ENCODE results near the gene KDM2B.

The KDM2B gene

GRCh38 chr12:121503395-121503794, 77.4 kb downstream of the KDM2B start:
- Histone ChIP-seq H3K79me1 (ENCODE audit: low read depth, low read length) (peaks cover 2% of the 10 kb centered on the region), H4K91ac (ENCODE audit: low read depth, low read length, poor library complexity) (no peak overlapping the region), H3K9ac (ENCODE audit: low read depth, low read length, poor library complexity) (no peak overlapping the region), H2BK120ac (ENCODE audit: low read depth, low read length) (no peak overlapping the region), H3K9me3 (replicated peaks in 1 of 2; ENCODE audit: control insufficient read depth in 2 of 2, insufficient read depth in 1 of 2, low read depth in 1 of 2, low read length in 2 of 2) (no peaks in the 10 kb centered on the region), H2BK5ac (ENCODE audit: low read length) (no peak overlapping the region), H3K27me3 (ENCODE audit: control insufficient read depth in 3 of 3, insufficient read depth in 3 of 3, low read depth in 1 of 3, low read length in 3 of 3) (no peaks in the 10 kb centered on the region), H3K4me3 (ENCODE audit: low read length in 2 of 2) (no peak overlapping the region), H3K36me3 (replicated peaks in 1 of 2; ENCODE audit: control insufficient read depth in 2 of 2, insufficient read depth in 2 of 2, low read length in 2 of 2) (peaks cover 17 to 57% of the 10 kb centered on the region in 2 donors), H3K4me2 (ENCODE audit: insufficient read depth, low read length, poor library complexity, severe bottlenecking) (no peak overlapping the region), H2BK15ac (ENCODE audit: low read length) (no peak overlapping the region), H3K4ac (ENCODE audit: low read length) (no peak overlapping the region), H2AK5ac (ENCODE audit: low read depth, low read length) (no peak overlapping the region), H4K8ac (ENCODE audit: low read depth, low read length) (no peak overlapping the region), H3K14ac (ENCODE audit: low read length) (peak overlapping the region; percentile 21), H3K4me1 (ENCODE audit: control insufficient read depth in 2 of 2, insufficient read depth in 1 of 2, low read depth in 1 of 2, low read length in 2 of 2) (peaks cover 2 to 7% of the 10 kb centered on the region in 2 donors), H3K18ac (ENCODE audit: low read length) (no peak overlapping the region), H2BK12ac (ENCODE audit: low read length) (no peak overlapping the region), H2AFZ (ENCODE audit: low read length) (no peak overlapping the region), H3K27ac (replicated peaks; ENCODE audit: low read length) (no peak overlapping the region), H3K23ac (ENCODE audit: low read depth, low read length, poor library complexity) (peak overlapping the region; percentile 43)
- no peak for DNase-seq (ENCODE audit: low spot score)
- WGBS, 2 donors (ENCODE audit: extremely low coverage in 2 of 2, insufficient read length in 2 of 2, insufficient replicate concordance in 1 of 2): no CpG with 5 or more reads among the region's 1 CpG

GRCh38 chr12:121501946-121502345, 78.9 kb downstream of the KDM2B start:
- H2BK15ac ChIP-seq (ENCODE audit: low read length): no peak overlapping the region
- no CpG with 5 or more reads among the region's 9 CpGs for WGBS, 2 donors (ENCODE audit: extremely low coverage in 2 of 2, insufficient read length in 2 of 2, insufficient replicate concordance in 1 of 2)

GRCh38 chr12:121499929-121500793, 80.7 kb downstream of the KDM2B start:
- peak overlapping the region; percentile 49 for H3K4me2 ChIP-seq (ENCODE audit: insufficient read depth, low read length, poor library complexity, severe bottlenecking)
- H4K91ac ChIP-seq (ENCODE audit: low read depth, low read length, poor library complexity): no peak overlapping the region
- H3K18ac ChIP-seq (ENCODE audit: low read length): peak overlapping the region; percentile 71
- H3K27me3 ChIP-seq (ENCODE audit: control insufficient read depth in 3 of 3, insufficient read depth in 3 of 3, low read depth in 1 of 3, low read length in 3 of 3): no peaks in the 10 kb centered on the region
- peak overlapping the region; percentile 82 for H2BK5ac ChIP-seq (ENCODE audit: low read length)
- peaks cover 0 to 2% of the 10 kb centered on the region in 2 donors for H3K9me3 ChIP-seq (replicated peaks in 1 of 2; ENCODE audit: control insufficient read depth in 2 of 2, insufficient read depth in 1 of 2, low read depth in 1 of 2, low read length in 2 of 2)
- H2BK120ac ChIP-seq (ENCODE audit: low read depth, low read length): no peak overlapping the region
- H3K14ac ChIP-seq (ENCODE audit: low read length): no peak overlapping the region
- peak overlapping the region; percentile 84 for H2BK12ac ChIP-seq (ENCODE audit: low read length)
- H3K79me1 ChIP-seq (ENCODE audit: low read depth, low read length): peaks cover 4% of the 10 kb centered on the region
- peak overlapping the region; percentile 48 for H2AFZ ChIP-seq (ENCODE audit: low read length)
- DNase-seq (ENCODE audit: low spot score): peak; percentile 71
- H4K8ac ChIP-seq (ENCODE audit: low read depth, low read length): no peak overlapping the region
- H3K4me3 ChIP-seq (ENCODE audit: low read length in 2 of 2): no peak overlapping the region
- peak overlapping the region; percentile 83 for H3K27ac ChIP-seq (replicated peaks; ENCODE audit: low read length)
- peak overlapping the region; percentile 70 for H2AK5ac ChIP-seq (ENCODE audit: low read depth, low read length)
- H3K4me1 ChIP-seq (ENCODE audit: control insufficient read depth in 2 of 2, insufficient read depth in 1 of 2, low read depth in 1 of 2, low read length in 2 of 2): peaks cover 2 to 7% of the 10 kb centered on the region in 2 donors
- peak overlapping the region; percentile 21 for H3K9ac ChIP-seq (ENCODE audit: low read depth, low read length, poor library complexity)
- H3K23ac ChIP-seq (ENCODE audit: low read depth, low read length, poor library complexity): no peak overlapping the region
- no CpG with 5 or more reads among the region's 21 CpGs for WGBS, 2 donors (ENCODE audit: extremely low coverage in 2 of 2, insufficient read length in 2 of 2, insufficient replicate concordance in 1 of 2)
- peaks cover 18 to 57% of the 10 kb centered on the region in 2 donors for H3K36me3 ChIP-seq (replicated peaks in 1 of 2; ENCODE audit: control insufficient read depth in 2 of 2, insufficient read depth in 2 of 2, low read length in 2 of 2)
- no peak overlapping the region for H3K4ac ChIP-seq (ENCODE audit: low read length)
- H2BK15ac ChIP-seq (ENCODE audit: low read length): peak overlapping the region; percentile 67

More at GRCh38 chr12:121501946-121502345, 78.9 kb downstream of the KDM2B start:
- H3K27ac ChIP-seq (replicated peaks; ENCODE audit: low read length): no peak overlapping the region
- H3K14ac ChIP-seq (ENCODE audit: low read length): no peak overlapping the region
- H3K27me3 ChIP-seq (ENCODE audit: control insufficient read depth in 3 of 3, insufficient read depth in 3 of 3, low read depth in 1 of 3, low read length in 3 of 3): no peaks in the 10 kb centered on the region
- no peak overlapping the region for H2BK12ac ChIP-seq (ENCODE audit: low read length)
- no peak overlapping the region for H2AK5ac ChIP-seq (ENCODE audit: low read depth, low read length)
- H2BK5ac ChIP-seq (ENCODE audit: low read length): no peak overlapping the region
- H3K4ac ChIP-seq (ENCODE audit: low read length): no peak overlapping the region
- H3K9ac ChIP-seq (ENCODE audit: low read depth, low read length, poor library complexity): no peak overlapping the region
- no peak for DNase-seq (ENCODE audit: low spot score)
- no peak overlapping the region for H3K4me2 ChIP-seq (ENCODE audit: insufficient read depth, low read length, poor library complexity, severe bottlenecking)
- H3K36me3 ChIP-seq (replicated peaks in 1 of 2; ENCODE audit: control insufficient read depth in 2 of 2, insufficient read depth in 2 of 2, low read length in 2 of 2): peaks cover 11 to 54% of the 10 kb centered on the region in 2 donors
- no peaks in the 10 kb centered on the region for H3K9me3 ChIP-seq (replicated peaks in 1 of 2; ENCODE audit: control insufficient read depth in 2 of 2, insufficient read depth in 1 of 2, low read depth in 1 of 2, low read length in 2 of 2)
- no peak overlapping the region for H2AFZ ChIP-seq (ENCODE audit: low read length)
- peaks cover 4% of the 10 kb centered on the region for H3K79me1 ChIP-seq (ENCODE audit: low read depth, low read length)
- H3K18ac ChIP-seq (ENCODE audit: low read length): no peak overlapping the region
- H3K4me3 ChIP-seq (ENCODE audit: low read length in 2 of 2): no peak overlapping the region
- H4K91ac ChIP-seq (ENCODE audit: low read depth, low read length, poor library complexity): no peak overlapping the region
- H2BK120ac ChIP-seq (ENCODE audit: low read depth, low read length): no peak overlapping the region
- H4K8ac ChIP-seq (ENCODE audit: low read depth, low read length): no peak overlapping the region
- peaks cover 2 to 7% of the 10 kb centered on the region in 2 donors for H3K4me1 ChIP-seq (ENCODE audit: control insufficient read depth in 2 of 2, insufficient read depth in 1 of 2, low read depth in 1 of 2, low read length in 2 of 2)
- no peak overlapping the region for H3K23ac ChIP-seq (ENCODE audit: low read depth, low read length, poor library complexity)

GRCh38 chr12:121495746-121496145, 85.1 kb downstream of the KDM2B start:
- no peaks in the 10 kb centered on the region for H3K27me3 ChIP-seq (ENCODE audit: control insufficient read depth in 3 of 3, insufficient read depth in 3 of 3, low read depth in 1 of 3, low read length in 3 of 3)
- no peak overlapping the region for H2AK5ac ChIP-seq (ENCODE audit: low read depth, low read length)
- no peak overlapping the region for H3K23ac ChIP-seq (ENCODE audit: low read depth, low read length, poor library complexity)
- peak overlapping the region in 1 of 2 donors; percentile 2 for H3K4me3 ChIP-seq (ENCODE audit: low read length in 2 of 2)
- no peak overlapping the region for H2BK15ac ChIP-seq (ENCODE audit: low read length)
- DNase-seq (ENCODE audit: low spot score): no peak
- no peak overlapping the region for H2BK120ac ChIP-seq (ENCODE audit: low read depth, low read length)
- H2BK12ac ChIP-seq (ENCODE audit: low read length): no peak overlapping the region
- peaks cover 2 to 6% of the 10 kb centered on the region in 2 donors for H3K4me1 ChIP-seq (ENCODE audit: control insufficient read depth in 2 of 2, insufficient read depth in 1 of 2, low read depth in 1 of 2, low read length in 2 of 2)
- H3K4ac ChIP-seq (ENCODE audit: low read length): no peak overlapping the region
- no peak overlapping the region for H3K18ac ChIP-seq (ENCODE audit: low read length)
- no peak overlapping the region for H2AFZ ChIP-seq (ENCODE audit: low read length)
- H4K8ac ChIP-seq (ENCODE audit: low read depth, low read length): no peak overlapping the region
- H3K9me3 ChIP-seq (replicated peaks in 1 of 2; ENCODE audit: control insufficient read depth in 2 of 2, insufficient read depth in 1 of 2, low read depth in 1 of 2, low read length in 2 of 2): peaks cover 2 to 9% of the 10 kb centered on the region in 2 donors
- no peak overlapping the region for H3K27ac ChIP-seq (replicated peaks; ENCODE audit: low read length)
- peaks cover 4% of the 10 kb centered on the region for H3K79me1 ChIP-seq (ENCODE audit: low read depth, low read length)
- H4K91ac ChIP-seq (ENCODE audit: low read depth, low read length, poor library complexity): no peak overlapping the region
- no peak overlapping the region for H2BK5ac ChIP-seq (ENCODE audit: low read length)
- no peak overlapping the region for H3K4me2 ChIP-seq (ENCODE audit: insufficient read depth, low read length, poor library complexity, severe bottlenecking)
- no peak overlapping the region for H3K9ac ChIP-seq (ENCODE audit: low read depth, low read length, poor library complexity)
- peaks cover 24 to 65% of the 10 kb centered on the region in 2 donors for H3K36me3 ChIP-seq (replicated peaks in 1 of 2; ENCODE audit: control insufficient read depth in 2 of 2, insufficient read depth in 2 of 2, low read length in 2 of 2)
- no peak overlapping the region for H3K14ac ChIP-seq (ENCODE audit: low read length)
- no CpG with 5 or more reads among the region's 8 CpGs for WGBS, 2 donors (ENCODE audit: extremely low coverage in 2 of 2, insufficient read length in 2 of 2, insufficient replicate concordance in 1 of 2)

All from neuronal stem cell (in vitro differentiated cells).